Vagina (tissue), 2 donors: Measurements from ENCODE around the gene SMIM10. TPM values are rescaled to one million over a fixed set of nuclear protein-coding genes. Genes with fewer than 3 reads are reported as not detected.

Source experiments
- DNase-seq, 2 donors: peaks; one replicate each; pipeline ENCODE4 v3.0.0-alpha.2; 2017; ENCODE audit errors: extremely low spot score in 2 of 2
- H3K27ac ChIP-seq: fragments of 200-600 bp; sonication (generic); one replicate; pipeline ENCODE4 v1.5.1; 2019
- H3K27me3 ChIP-seq: fragments of 200-600 bp; sonication (generic); one replicate; pipeline ENCODE4 v1.5.1; 2019
- H3K36me3 ChIP-seq, 2 donors: fragments of 200-600 bp; sonication (generic); one replicate each; pipeline ENCODE4 v1.5.1; 2017 to 2019
- H3K4me1 ChIP-seq: fragments of 200-600 bp; sonication (generic); one replicate; pipeline ENCODE4 v1.5.1; 2019
- H3K4me3 ChIP-seq, 2 donors: fragments of 200-600 bp; sonication (generic); 1 replicate in 1 of 2; 2 replicates in 1 of 2; pipeline ENCODE4 v1.5.1; 2016 to 2019
- H3K9me3 ChIP-seq: fragments of 200-600 bp; sonication (generic); one replicate; pipeline ENCODE4 v1.5.1; 2019
- POLR2A ChIP-seq, 2 donors: fragments of 450-650 bp; IDR thresholded peaks; one replicate each; pipeline ENCODE4 v1.6.1; 2017; ENCODE audit warnings: antibody characterized with exemption in 2 of 2, mild to moderate bottlenecking in 2 of 2, moderate library complexity in 2 of 2
- POLR2AphosphoS5 ChIP-seq, 2 donors: sonication (generic); formaldehyde crosslinking; IDR thresholded peaks; one replicate each; pipeline ENCODE4 v1.9.0; 2017; ENCODE audit warnings: antibody characterized with exemption in 2 of 2, mild to moderate bottlenecking in 2 of 2, low read depth in 1 of 2; ENCODE audit not compliant: insufficient read depth in 1 of 2
- intact Hi-C: fragments of 100-400 bp; cut with DNase I; formaldehyde crosslinking; loops from one replicate; pipeline ENCODE4 v1.15.1; 2023
- total RNA-seq: library from RNA; depleted of rRNA; stranded (reverse); fragments of >200 nt; gene quantifications from one replicate; pipeline ENCODE4 v1.2.3, GENCODE V29; 2016
- TF ChIP-seq, protein P1 (sequence below), 3 experiments: fragments of 450-650 bp in 2 of 3; fragments of 200-600 bp in 1 of 3; sonication (generic) in 1 of 3; IDR thresholded peaks; one replicate each; pipeline ENCODE4 v1.5.1; 2017 to 2019; ENCODE audit warnings: antibody characterized with exemption in 3 of 3, mild to moderate bottlenecking in 2 of 3, moderate library complexity in 2 of 3

SMIM10 gene
- total RNA-seq, 1 donor from 2014 or later = 13.8 TPM

DNA sequence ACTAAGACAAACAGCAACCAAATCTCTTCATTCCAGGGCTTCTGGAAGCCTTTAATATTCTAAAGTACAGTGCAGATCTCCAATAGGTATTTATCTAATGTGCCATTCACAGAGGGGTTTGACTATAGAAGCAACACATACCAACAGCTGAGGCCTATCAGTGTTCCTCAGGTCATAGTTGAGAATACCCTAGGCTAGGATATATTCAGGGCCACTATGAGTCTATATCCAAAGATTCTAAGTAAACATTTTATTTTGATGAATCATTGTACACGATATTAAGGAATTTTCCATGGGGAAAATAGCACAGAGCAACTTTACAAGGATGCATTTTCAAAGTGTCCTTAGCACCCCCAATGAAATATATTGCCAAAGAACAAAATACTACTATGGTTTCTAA is 9.7 kb downstream of the SMIM10 start:
- intact Hi-C loops = no loop called here
- no peak overlapping the region for H3K4me3 ChIP-seq
- H3K27me3 ChIP-seq = no peaks in the 10 kb centered on the region
- H3K9me3 ChIP-seq = no peaks in the 10 kb centered on the region
- H3K4me1 ChIP-seq = peaks cover 3% of the 10 kb centered on the region
- TF ChIP-seq POLR2AphosphoS5 (IDR thresholded peaks at IDR 0.05; ENCODE audit: insufficient read depth in 1 of 2, low read depth in 1 of 2) (no peak), POLR2A (IDR thresholded peaks at IDR 0.05) (no peak)
- TF ChIP-seq, protein P1, sequence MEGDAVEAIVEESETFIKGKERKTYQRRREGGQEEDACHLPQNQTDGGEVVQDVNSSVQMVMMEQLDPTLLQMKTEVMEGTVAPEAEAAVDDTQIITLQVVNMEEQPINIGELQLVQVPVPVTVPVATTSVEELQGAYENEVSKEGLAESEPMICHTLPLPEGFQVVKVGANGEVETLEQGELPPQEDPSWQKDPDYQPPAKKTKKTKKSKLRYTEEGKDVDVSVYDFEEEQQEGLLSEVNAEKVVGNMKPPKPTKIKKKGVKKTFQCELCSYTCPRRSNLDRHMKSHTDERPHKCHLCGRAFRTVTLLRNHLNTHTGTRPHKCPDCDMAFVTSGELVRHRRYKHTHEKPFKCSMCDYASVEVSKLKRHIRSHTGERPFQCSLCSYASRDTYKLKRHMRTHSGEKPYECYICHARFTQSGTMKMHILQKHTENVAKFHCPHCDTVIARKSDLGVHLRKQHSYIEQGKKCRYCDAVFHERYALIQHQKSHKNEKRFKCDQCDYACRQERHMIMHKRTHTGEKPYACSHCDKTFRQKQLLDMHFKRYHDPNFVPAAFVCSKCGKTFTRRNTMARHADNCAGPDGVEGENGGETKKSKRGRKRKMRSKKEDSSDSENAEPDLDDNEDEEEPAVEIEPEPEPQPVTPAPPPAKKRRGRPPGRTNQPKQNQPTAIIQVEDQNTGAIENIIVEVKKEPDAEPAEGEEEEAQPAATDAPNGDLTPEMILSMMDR (IDR thresholded peaks at IDR 0.05) = no peak
- H3K36me3 ChIP-seq = no peaks in the 10 kb centered on the region
- no peak for DNase-seq
- H3K27ac ChIP-seq = peak overlapping the region; percentile 37

DNA sequence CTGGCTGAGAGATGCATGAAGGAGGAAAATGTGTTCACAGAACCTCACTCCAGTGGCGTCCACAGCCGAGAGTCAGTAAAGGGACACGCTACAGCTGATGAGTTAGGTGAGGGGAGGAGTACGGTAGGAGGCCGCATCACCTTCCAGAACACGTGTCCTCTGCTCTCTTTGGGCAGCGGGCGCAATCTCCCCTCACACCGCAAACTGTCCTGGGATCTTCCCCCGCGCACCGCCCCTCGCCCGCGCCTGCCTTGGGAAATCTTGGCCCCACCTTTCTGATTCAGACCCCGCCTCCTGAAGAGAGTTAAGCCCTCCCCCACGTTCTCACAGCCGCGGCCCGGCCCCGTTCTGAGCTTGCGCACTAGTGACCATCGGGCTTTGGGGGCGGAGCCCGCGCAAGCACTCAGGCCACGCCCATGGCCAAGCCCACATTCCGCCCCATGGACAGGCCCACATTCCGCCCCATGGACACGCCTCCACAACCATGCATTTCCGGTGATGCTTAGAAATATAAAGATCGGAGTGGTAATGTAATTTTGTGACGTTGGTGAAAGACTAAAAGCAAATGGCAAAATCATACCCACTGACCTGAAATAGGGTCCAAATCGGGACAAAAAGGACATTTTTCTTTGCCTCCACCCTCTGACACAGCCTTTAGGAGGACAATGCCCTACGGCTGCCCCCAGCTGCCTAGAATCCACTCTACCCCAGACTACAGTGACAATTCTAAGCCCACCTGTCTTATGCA is 13.3 kb downstream of the SMIM10 start:
- H3K27ac ChIP-seq = no peak overlapping the region
- DNase-seq = peak in 1 of 2 donors; percentile 90
- H3K36me3 ChIP-seq = no peaks in the 10 kb centered on the region
- TF ChIP-seq POLR2A (IDR thresholded peaks at IDR 0.05) = no peak
- TF ChIP-seq, protein P1 (IDR thresholded peaks at IDR 0.05) = no peak
- peak; percentile 44 to 68 for TF ChIP-seq POLR2AphosphoS5 (IDR thresholded peaks at IDR 0.05; ENCODE audit: insufficient read depth in 1 of 2, low read depth in 1 of 2)
- H3K27me3 ChIP-seq = no peaks in the 10 kb centered on the region
- intact Hi-C loops = no loop called here
- no peaks in the 10 kb centered on the region for H3K9me3 ChIP-seq
- peak overlapping the region; percentile 26 to 40 for H3K4me3 ChIP-seq
- peaks cover 3% of the 10 kb centered on the region for H3K4me1 ChIP-seq

DNA sequence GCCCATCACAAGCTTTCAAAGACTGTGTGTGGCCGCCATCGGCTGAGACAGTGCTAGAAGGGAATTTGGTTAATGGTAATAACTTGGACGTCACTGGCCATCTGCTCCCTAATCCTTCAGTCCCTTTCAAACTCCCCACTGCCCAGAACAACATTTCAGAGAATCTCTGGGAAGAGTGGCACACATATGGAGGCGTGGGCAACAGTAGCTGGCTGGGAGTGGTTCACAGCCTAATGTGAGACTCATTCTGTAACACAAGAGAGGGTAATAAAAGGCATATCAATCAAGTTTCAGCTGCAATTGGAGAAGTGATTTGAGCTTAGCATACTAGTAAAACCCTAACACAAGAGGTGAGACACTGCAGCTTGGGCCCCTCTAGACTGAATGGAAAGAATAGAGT is 15.4 kb downstream of the SMIM10 start:
- Histone ChIP-seq H3K4me3 (no peak overlapping the region), H3K9me3 (no peaks in the 10 kb centered on the region), H3K27me3 (no peaks in the 10 kb centered on the region), H3K27ac (no peak overlapping the region), H3K4me1 (peaks cover 3% of the 10 kb centered on the region), H3K36me3 (no peaks in the 10 kb centered on the region)
- DNase-seq = no peak
- intact Hi-C loops = no loop called here
- no peak for TF ChIP-seq POLR2AphosphoS5 (IDR thresholded peaks at IDR 0.05; ENCODE audit: insufficient read depth in 1 of 2, low read depth in 1 of 2)

DNA sequence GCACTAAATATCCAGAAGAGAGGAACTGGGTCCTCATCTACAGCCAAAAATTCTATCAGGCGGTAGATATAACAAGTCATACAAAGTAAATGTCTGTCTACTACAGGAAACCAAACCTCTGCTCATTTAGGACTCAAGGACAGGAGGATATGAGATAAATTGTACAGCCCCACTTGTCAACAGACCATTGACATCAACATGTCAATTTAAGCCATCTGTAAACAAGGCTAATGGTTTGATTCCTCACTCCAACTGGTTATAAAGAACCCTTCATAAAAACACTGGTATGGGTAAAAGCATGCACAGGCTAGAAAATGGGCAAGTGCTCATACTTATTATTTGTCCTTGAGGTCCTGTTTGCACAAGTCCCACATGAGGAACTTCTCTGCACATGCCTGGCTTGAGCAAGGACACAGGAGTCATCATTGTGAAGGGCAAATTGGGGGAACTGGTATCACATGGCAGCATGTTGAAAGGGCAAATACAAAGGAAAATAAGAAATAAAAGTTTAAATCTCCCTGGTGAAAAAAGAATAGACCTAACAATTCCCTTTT is 18.3 kb downstream of the SMIM10 start:
- no peaks in the 10 kb centered on the region for H3K9me3 ChIP-seq
- H3K27ac ChIP-seq = no peak overlapping the region
- H3K4me1 ChIP-seq = peaks cover 3% of the 10 kb centered on the region
- H3K4me3 ChIP-seq = no peak overlapping the region
- no peak for DNase-seq
- no peak for TF ChIP-seq POLR2AphosphoS5 (IDR thresholded peaks at IDR 0.05; ENCODE audit: insufficient read depth in 1 of 2, low read depth in 1 of 2)
- no peak for TF ChIP-seq POLR2A (IDR thresholded peaks at IDR 0.05)
- TF ChIP-seq, protein P1 (IDR thresholded peaks at IDR 0.05) = no peak
- no peaks in the 10 kb centered on the region for H3K36me3 ChIP-seq
- intact Hi-C loops = no loop called here
- no peaks in the 10 kb centered on the region for H3K27me3 ChIP-seq

DNA sequence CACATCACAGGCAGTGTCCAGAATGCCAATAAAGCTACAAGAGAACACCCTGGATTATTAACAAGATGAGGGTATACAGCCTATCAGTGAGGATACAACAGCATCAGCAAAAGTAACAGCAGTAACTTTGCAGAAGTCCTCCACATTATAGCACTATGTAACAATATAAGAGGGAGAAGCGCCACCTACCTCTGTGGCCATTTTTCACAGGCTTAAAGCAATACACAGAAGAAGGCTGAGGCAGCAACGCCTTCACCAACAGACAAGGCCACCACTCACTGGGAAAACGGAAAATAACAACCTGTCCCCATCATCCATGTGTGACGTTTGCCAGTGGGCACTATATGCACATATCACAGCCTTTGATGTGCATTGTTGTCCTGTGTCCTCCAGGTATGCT is 19.0 kb downstream of the SMIM10 start:
- Histone ChIP-seq H3K9me3 (no peaks in the 10 kb centered on the region), H3K36me3 (no peaks in the 10 kb centered on the region), H3K27me3 (no peaks in the 10 kb centered on the region), H3K27ac (no peak overlapping the region), H3K4me3 (no peak overlapping the region), H3K4me1 (no peaks in the 10 kb centered on the region)
- DNase-seq = no peak
- no peak for TF ChIP-seq POLR2AphosphoS5 (IDR thresholded peaks at IDR 0.05; ENCODE audit: insufficient read depth in 1 of 2, low read depth in 1 of 2)
- TF ChIP-seq POLR2A (IDR thresholded peaks at IDR 0.05) = no peak
- TF ChIP-seq, protein P1 (IDR thresholded peaks at IDR 0.05) = no peak
- intact Hi-C loops = no loop called here
